Ureter (tissue), 1 donor: ENCODE measurements around the gene ANO2. TPM values are rescaled to one million over a fixed set of nuclear protein-coding genes. Genes with fewer than 3 reads are reported as not detected.

Experiments used
- DNase-seq: peaks from one replicate; pipeline ENCODE4 v3.0.0-alpha.2; 2020; ENCODE audit warnings: low spot score
- total RNA-seq: library from RNA; stranded (reverse); gene quantifications from one replicate; pipeline ENCODE4 v1.2.4, GENCODE V29; 2023
- donor health status: DM: yes; HTN: yes; CAD: no.

The ANO2 gene
- total RNA-seq, 1 donor from 2014 or later = 4.2 TPM

DNA sequence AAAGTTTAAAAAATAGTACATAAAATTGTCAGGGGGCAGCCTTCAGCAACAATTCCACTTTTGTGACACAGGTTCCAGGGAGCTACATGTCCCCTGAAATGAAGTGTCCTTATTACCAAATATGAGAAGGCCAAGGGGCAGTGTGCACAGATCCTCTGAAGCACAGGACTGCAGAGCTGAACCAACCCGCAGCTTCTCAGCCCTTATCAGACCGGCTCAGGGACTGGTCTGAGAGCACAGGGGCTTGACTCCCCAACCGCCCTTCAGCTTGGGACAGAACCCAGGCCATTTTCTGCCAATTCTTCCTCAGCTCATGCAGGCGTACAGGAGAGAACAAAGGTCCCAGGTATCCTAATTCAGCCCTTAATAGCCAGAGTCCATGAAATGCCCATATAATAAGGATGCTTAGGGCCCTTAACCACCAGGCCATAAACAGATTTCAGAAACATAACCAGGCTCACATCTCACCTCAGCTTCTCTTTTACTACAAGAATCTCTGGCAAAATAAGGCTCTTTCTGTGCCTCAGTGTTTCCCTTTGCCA lies 221.3 kb downstream of the ANO2 start:
- DNase-seq = no peak

DNA sequence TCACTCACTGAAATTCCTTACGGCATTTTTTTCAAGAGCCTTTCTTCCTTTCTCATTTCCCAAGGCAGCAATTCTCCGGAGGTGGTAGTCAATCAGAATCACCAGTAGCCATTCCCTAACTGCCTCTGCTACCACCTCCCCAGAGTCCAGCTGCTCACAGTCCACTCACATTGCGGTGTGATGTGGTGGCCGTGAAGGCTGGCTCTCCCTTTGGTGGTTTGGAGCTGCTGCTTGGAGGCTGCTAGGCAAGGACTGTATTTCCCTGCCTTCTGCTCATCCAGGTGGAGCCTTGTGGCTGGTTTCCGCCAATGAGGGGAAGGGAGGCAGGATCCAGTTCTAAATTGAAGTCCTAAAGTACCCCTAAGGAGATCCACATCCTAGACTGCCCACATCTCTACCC lies 222.0 kb downstream of the ANO2 start:
- no peak for DNase-seq

DNA sequence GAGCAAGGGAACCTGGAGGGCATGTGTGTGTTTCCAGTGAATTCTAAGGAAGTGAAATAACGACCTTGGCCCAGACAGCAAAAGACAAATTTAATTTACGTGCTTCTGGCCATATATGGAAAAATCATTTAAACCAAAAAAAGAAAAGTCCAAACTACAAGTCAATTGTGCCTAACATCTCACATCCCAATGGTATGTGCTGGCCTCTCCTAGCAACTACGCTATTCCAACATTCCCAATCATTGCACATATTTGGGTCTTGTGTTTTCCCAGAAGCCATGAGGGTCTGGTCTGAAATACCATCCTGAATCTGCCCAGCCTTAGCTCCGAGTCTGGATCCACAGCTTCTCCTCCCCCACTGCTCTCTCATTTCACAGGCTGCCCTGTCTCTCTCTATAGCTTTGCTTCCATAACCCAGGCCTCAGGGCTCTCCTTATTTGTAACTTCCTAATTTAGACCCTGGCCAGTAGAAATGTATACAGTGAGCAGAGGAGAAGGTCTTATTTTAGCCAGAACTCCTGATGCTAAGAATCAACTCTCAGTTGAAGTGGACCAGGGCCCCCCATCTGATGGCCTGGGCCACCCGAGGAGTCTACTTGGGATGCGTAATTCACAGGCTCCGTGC lies 224.6 kb downstream of the ANO2 start:
- DNase-seq = no peak

DNA sequence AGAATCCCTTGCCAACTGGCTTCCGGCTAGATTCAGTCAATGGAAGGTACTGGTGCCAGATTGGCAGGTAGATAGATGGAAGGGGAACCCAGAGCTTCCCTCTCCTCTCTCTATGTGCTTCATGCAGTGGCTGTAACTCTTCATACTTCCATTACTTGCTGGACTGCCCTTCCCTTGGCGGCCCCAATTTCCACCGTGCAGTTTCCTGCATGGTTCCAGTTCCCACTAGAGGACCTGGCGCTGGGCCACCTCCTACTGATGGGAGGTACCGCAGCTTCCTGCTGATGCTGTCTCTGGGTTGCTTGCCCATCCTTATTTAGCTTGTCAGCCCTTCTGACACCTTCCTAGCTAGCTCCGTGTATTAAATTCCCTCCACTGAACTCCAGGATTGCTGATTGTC lies 226.4 kb downstream of the ANO2 start:
- DNase-seq = peak; percentile 15

DNA sequence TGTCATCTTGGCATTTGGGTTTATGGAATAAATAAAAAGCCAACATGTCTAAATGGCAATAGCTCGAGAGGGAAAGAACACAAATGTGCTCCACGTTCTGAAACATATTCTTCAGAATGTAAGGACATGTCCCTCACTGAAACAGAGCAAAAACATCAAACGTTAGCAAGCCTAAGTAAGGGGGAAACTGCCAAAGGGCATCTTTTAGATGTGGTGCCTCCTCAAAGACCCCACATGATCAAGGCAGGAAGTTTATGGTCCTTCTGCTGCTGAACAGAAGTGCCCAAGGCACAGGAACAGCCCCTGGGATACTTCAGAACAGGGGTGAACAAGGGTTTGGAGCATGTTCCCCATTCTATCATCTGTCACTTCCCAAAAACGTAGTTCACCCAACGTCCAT lies 227.0 kb downstream of the ANO2 start:
- no peak for DNase-seq

DNA sequence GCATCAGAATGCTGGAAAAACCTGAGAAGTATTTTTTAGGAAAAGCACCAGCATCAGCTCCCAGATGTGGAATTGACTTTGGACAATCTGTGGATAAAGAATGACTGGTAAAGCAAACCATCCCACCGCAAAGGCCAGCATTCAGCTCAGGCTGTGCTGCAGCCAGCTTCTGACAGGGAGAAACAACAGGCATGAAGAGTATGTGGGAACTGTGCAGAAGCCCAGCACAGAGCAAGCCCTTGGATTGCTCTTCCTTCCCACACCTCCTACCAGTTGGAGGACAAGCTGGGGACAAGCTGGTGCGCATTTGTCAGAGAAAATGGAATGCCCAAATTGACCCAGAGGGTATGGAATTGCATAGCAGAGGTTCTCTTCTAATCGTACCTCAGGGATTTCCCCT lies 228.1 kb downstream of the ANO2 start:
- DNase-seq = peak; percentile 7

DNA sequence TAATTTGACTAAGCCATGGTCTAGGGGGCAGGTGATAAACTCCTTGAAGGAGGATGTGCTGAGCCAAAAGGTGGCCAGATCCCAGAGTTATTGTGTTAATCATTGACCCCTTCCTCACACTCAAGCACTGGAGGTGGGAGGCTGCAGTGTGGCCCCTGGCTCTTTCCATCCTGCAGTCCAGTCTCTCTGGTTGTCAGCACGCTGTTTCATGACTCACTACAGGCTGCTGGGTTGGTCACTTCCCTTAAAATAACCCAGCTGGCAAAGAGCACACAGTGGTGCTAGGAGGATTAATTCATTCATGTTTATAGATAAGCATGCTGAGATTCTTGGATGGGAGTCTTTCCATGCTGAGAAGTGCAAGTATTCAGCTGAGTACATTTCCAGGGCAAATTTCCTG lies 228.9 kb downstream of the ANO2 start:
- no peak for DNase-seq

DNA sequence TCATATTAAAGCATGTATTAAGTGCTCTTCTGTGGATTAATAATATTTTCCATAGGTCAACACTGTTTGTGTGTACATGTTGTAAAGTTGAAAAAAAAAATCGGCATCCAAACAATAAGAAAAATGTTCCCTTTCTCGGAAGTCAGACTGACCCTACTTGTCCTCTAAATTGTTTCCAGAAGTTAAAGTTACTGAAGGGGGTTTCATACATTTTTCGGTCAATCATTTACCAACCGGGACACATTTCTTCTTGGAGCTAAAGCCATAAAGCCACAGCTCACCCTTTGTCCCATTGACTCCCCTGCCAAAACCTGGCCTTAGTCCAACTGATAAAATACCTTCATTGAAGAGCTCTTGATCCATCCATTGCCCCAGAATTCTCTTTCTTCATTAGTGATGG lies 230.0 kb downstream of the ANO2 start:
- DNase-seq = no peak

DNA sequence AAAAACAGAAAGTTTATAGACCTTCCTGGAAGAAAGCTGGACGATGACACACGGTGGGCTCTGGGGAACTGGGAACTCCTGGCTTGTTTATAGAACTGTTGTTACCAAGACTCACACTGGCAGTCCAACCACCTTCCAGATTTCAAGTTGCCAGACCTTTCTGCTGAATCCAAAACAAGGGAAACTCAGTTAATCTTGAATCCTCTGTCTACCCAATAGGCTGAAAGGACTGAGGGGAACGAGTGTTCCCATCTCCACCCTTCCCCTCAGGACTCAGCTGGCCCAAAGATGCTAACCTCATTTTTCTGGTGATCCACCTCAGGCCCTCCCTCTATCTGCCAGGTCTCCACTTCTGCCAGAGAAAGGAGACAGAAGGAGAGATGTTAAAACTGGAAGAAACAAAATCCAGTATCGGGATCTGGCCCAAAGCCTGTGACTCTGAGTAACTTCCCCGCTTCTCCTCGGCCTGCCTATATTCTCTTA lies 231.4 kb downstream of the ANO2 start:
- DNase-seq = no peak

DNA sequence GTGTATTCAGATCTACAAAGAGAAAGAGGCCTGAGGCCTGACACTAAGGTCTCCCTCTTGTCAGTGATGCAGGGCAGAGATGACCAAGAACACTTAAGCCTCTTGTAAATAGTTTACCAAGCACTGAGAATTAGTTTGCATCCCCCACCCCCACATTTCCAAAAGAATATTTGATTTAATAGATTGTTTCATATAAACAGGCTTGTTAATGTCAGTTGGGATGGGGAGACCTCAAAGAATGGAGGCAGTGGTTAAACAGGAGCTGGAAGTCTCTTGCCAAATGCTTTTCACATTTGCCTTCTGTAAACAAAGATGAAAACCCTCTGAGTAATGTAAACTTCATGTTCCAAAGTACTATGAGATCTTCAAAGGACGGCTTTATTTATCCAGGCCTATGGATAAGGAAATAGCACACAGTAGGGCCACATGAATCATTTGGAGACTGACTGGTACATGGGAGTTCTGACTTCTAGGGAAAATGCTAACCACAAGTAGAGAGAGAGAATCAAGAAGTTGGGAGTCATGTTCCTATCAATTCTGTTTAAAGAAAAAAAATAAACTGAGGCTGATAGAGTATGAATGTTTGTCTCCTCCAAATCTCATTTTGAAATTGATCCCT lies 234.7 kb downstream of the ANO2 start:
- DNase-seq = no peak

DNA sequence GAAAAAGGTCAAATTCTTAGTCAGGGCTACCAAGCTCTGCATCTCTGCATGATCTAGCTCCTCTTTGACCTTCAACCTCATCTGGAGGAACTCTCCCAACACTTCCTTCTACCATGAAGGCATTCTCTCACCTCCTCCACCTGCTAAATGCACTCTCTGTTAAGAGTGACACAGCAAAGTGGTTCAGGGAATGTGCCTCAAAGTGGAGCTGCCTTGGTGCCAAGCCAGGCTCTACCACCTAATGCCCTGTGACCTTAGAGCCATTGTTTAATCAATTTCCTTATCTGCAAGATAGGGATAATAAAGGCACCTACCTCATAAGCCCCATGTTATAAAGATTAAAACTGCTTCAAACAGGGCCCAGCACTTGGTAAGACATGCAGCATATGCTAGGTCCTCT lies 236.7 kb downstream of the ANO2 start:
- no peak for DNase-seq

DNA sequence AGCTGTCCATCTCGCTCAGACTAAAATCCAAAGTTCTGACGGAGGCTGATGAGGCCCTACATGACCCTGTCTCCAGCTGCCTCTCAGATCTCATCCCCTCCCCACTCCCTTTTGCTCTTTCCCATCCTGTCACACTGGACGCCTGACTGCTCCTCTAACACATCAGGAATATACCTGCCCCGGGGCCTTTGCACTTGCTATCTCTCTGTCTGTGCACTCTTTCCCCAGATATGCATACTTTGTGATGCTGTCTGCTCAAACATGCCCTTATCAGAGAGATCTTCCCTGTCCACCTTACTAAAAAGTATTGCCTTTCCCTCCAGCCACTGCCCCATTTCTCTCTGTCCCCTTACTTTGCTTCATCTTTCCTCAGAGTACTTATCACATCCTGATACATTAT lies 238.8 kb downstream of the ANO2 start:
- no peak for DNase-seq

DNA sequence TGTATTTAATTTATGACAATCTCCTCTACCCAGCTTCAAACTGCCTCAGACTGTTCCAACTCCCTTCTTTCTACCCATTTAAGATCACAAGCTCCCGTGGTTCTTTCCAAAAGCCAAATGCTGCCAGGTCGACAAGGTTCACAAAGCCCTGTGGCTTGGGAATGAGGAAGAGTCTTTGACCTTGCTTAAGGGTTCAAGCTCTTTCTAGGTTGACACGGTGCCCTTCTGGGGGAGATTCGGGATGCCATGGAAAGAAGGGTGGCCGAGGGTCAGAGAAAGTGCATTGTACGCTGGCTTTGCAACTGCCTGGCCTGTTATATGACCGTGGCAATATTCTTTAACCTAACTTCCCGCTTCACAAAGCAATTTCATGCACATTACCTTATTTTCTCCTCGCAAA lies 239.3 kb downstream of the ANO2 start:
- no peak for DNase-seq

DNA sequence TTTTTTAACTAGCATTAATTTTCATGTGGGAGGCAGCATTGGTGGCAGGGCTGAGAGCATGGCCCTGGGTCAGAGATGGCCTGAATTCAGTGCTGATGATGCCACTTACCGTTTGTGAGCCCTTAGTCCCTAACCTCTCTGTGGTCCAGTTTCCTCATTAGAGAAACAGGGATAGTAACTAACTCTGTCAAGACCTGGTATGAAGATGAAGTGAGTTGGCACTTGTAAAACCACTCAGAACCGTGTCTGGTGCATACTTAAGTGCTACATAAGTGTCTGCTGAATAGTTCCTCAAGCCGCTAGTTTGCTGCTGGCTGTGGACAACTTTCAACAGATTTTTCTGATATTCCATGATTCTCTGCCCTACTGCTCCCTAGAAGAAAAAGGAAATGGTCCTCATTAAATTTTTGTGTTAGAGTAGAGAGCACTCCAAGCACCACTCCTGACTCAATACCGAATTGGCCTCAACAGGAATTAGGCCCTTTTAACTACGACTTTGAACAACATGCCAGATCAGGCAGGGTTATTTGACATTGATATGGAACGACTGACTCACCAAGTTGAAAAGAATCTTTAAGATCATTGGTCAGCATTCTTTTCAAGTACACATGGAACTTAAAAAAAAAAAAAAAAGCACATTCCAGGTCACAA lies 250.2 kb downstream of the ANO2 start:
- DNase-seq = no peak

DNA sequence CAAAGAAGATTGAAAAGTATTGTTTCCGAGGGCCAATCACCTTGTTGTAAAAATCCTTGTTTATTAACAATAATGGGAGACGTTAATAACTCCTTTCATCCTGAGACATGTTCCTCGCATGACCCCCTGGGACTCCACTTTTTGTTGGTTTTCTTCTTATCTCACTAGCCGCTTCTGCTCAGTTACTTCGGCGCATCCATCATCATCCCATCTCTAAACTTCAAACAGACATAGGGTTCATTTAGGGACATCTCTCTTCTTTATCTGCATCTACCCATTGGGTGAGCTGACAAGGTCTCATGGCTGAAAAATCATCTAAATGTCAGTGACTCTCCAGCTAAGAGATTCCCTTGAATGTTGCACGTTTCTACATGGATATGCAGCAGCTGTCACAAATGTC lies 252.2 kb downstream of the ANO2 start:
- DNase-seq = no peak

DNA sequence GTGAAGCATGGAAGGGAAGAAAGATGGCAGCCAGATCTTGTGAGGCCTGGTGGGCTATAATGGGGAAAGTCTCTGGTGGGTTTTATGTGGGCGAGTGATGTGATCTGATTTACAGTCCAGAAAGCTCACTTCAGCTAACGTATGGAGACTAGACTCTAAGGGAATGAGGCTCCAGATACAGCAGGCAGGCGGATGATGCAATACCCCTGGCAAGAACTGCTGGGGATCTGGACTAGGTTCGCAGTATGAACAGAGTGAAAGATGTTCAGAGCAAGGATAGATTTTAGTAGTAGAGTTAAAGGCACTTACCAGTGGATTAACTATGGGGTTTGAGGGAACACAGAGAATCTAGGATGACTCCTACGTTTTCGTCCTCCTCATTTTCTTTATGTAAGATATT lies 253.1 kb downstream of the ANO2 start:
- no peak for DNase-seq

DNA sequence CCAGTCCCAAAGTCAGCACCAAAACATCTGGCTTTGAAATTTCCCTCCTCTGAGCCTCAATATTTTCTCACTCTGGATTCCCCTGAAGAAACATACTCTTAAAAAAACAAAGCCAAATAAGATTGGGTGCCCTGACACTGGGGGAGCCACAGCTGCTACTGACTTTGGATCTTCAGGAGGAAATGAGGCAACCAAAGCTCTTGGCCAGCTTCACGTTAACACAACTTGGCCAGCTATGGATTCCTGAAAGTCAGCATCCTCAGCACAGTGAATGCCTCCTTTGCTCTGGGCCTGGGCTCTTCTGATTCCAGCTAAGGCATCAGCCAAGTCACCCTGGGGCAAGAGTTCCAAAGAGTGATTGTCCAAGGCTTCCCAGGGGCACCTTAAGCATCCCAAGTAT lies 254.8 kb downstream of the ANO2 start:
- no peak for DNase-seq

DNA sequence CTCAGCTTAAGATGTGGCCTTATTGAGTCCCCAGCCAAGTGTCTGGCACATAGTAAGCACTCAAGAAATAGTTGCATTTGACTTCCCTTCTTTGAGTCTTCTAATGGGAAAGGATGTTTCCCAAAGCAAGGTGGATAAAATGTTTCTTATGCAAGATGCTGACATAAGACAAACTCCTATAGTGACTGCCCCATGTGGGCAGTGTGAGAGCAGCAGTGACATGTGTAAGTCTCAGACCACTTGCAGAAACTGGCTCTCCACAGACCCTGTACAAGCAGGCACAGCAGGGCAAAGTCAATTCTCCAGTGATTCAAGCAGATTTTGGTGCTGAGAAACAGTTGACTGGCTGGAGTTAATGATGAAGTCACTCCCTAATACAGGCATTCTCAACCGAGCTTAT lies 255.3 kb downstream of the ANO2 start:
- DNase-seq = no peak

DNA sequence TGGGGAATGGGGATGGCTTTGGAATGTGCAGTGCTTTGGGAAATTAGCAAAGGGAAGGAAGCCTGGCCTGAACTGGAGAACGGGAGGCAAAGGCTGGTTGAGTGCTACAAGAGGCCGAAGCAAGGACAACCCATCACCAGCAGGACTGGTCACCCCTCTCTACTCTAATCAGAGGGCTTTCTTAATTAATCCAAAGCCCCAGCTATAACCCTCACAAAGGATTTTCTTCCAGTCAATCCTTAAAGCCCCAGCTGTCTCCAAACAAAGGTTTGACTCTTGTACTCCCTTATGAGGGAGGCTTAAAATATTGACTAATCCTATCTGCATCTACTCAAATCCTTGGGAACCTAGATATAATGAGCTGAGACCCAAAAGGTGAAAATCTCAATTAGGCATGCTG lies 256.8 kb downstream of the ANO2 start:
- DNase-seq = no peak

DNA sequence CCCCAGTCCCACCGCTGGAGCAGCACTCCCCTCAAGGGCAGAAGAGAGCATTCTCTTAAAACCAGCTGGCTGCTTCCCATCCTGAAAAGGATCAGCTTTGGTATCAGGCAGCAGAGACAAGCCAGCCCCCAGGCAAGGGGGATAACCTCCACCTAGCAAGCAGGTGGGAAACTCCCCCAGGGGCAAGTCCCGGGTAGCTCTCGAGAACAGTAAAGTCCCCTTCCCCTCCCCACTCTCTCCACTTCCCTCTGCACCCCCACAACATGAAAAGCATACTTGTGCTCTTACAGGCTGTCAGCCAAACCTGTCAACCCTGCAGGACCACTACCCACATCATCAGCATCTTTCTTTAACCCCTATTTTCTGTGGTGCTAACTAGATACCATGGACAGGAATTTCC lies 259.1 kb downstream of the ANO2 start:
- DNase-seq = no peak

DNA sequence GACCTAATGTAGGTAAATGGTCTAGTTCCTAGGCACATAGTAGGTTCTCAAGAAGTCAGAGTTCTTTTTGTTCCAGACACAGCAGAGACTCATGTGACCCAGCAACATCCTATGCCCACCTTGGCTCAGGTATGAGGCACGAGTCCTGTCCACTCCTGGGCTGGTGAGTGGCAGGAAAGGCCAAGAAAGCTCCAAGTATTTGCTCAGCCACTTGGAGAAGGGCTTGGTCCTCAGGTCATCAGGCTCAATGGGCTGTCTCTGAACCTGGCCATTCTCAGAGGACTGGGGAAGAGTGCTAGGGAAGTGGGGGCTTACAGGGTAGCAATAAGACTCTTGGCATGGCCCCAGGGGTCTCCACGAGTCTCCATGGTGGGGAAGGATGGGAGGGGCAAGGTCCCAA lies 260.1 kb downstream of the ANO2 start:
- no peak for DNase-seq

DNA sequence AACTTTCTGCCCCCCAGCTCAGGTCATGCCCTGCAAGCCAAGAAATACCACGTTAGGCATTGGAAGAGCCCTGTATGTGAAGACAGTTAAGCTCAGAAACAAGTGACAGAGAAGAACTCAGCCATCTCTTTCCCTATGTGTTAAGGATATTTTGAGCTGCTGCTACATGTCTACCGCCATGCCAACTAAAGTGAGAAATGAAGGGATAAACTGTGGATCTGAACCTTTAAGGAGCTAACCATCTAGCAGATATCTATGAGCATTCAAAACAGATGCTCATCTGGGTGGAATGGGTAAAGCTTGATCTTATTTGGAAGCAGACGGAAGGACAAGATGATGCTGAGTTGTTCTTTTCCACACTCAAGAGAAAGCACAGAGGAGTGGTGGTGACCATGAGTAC lies 262.5 kb downstream of the ANO2 start:
- no peak for DNase-seq

DNA sequence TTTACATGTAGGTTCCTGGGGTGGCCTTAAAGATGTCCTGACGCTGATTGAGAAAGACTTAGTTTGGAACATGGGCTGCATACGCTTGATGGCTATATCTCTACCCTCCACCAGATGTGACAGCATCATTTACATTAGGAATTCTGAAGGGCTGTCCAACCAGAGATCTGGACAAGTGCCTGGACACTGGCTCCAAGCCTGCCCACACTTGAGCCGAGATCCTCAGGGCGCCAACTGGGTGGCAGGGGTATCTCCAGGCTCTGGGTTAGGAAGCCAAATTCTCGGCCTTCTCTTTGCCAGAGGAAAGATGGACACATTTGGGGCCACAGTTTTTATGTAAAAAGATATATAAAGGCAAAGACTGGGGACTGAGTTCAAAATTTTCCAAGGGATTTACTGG lies 266.9 kb downstream of the ANO2 start:
- DNase-seq = no peak
